GM18507 (cell line): ENCODE results near the gene RPL3.

ENCODE experiments used
- DNase-seq: peaks from one replicate; pipeline ENCODE4 v3.0.0; 2011; ENCODE audit warnings: low read depth; ENCODE audit not compliant: insufficient read length; ENCODE audit errors: extremely low spot score
- FAIRE-seq: peaks from 2 replicates; lab custom pipeline; 2011; peaks lifted over from hg19 to GRCh38; lab: Jason Lieb, UNC

RPL3 gene

GRCh38 chr22:39289975-39290720 lies 29.3 kb downstream of the RPL3 start:
- DNase-seq: no peak
- FAIRE-seq: no peak

DNA sequence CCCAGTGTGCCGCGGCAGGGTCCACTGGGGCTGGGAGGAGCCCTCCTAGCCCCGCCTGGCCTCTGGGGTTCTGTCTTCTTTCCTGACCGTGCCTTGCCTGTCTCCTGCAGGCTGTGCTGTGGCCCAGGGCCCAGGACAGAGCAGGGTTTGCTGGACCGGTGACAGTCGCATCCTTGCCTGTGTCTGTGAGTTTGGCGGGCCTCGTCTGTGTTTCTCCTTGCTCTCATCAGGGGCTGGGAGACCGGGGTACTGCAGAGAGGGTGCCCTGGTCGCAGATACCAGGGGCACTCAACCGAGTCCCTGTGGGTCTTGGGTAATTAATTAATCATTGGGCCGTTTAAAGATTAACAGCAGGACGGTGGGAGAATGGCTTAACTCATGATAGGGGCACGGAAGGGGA lies 29.9 kb downstream of the RPL3 start:
- DNase-seq (no peak), FAIRE-seq (no peak)

DNA sequence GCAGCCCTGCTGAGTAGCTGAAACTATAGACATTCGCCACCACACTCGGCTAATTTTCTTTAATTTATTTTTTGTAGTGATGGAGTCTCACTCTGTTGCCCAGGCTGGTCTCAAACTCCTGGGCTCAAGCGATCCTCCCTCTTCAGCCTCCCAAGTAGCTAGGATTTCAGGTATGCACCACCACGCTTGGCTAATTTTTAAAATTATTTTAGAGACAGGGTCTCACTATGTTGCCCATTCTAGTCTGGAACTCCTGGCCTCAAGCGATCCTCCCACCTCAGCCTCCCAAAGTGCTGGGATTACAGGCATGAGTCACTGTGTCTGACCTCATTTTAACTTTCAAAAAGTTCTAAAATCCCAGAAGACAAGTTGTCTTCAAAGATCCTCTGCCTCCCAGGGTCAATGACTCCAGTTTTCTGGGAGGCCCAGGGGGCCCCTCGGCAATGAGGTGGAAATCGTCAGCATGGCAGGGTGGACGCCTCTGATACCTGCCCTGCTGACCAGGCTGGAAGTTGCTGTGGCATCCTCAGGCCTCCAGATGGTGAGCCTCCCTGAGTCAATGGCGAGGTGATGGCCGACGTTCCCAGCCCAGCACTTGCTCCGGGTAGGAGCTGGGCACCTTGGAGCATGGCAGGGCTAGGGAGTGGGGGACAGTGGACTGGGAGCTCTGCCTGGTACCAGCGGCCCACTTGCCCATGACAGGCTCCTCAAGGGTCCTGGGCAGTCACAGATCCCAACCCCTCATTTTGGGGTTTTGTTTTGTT lies 31.1 kb downstream of the RPL3 start:
- FAIRE-seq (no peak), DNase-seq (no peak)

DNA sequence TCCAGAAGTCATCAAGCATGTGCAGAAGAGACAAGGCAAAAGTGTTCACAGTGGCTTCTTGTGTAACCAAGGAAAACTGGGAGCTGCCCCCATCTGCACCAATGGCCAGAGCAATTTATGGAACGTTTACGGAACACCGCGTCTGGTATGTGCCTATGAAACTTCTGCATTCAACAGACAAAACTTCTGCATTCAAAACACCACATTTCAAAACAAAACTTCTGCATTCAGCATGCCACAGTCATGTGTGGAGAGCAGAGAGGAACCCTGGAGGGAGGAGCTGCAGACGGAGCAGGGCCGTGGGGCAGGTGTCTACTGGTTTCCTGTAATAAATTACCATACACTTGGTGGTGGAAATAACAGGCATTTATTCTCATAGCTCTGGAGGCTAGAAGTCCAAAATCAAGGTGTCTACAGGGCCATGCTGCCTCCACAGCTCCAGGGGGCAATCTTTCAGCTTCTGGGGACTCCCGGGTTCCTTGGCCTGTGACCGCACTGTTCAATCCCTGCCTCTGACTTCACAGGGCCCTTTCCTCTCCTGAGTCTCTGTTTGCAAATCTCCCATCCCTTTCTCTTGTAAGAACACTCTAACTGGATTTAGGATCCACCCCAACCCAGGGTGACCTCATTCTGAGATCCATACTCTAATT lies 32.2 kb downstream of the RPL3 start:
- FAIRE-seq (peak; percentile 88), DNase-seq (peak; percentile 47)

DNA sequence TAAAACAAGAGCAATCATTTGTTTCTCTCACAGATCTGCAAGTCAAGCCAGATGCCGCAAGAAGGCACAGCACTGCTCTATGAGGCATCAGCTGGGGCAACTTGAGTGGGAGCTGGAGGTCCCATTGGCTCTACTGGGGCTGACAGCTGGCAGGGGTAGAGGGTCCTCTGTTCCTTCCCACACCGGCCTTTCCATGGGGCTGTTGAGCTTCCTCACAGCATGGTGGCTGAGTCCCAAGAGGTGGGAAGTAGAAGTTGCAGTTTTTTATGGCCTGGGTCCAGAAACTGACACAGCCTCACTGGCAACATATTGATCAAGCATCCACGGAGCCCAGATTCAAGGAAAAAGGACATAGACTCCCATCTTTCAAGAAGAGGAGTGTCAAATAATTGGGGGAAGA lies 34.4 kb downstream of the RPL3 start:
- FAIRE-seq: no peak
- no peak for DNase-seq

DNA sequence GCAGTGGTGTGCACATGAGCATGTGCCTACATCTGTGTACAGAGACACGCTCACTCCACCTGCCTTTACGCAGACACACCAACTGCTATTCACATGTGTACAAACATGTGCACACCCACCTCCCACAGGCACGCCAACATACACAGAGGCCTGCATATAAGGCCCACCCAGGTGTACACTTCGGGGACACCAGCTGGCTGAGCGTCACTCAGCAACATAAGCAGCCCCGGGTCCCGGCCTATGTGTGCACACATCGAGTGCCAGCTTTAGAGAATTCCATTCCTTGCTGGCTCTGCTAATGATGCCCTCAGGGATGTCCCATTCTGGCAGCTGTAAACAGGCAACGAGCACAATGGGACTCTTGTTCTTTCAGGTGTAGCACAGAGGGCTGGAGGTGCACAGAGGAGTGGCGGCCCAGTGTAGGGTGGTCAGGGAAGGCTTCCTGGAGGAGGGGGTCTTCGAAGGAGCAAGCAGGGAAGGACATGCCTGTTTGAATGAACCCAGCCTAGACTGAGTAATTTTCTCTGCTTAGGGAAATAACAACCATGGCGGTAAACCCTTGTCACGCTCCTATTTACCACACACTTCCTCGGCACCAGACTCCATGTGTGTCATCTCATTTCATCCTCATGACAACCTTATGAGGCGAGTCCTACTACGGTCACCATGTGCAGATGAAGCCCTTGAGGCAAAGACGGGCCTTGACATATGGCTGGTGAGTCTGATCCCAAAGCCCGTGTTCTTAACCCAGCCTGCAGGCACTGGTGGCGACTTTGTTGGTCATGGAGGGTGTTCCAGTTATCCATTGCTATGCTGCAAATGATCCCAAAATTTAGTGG lies 35.1 kb downstream of the RPL3 start:
- DNase-seq (no peak), FAIRE-seq (no peak)

DNA sequence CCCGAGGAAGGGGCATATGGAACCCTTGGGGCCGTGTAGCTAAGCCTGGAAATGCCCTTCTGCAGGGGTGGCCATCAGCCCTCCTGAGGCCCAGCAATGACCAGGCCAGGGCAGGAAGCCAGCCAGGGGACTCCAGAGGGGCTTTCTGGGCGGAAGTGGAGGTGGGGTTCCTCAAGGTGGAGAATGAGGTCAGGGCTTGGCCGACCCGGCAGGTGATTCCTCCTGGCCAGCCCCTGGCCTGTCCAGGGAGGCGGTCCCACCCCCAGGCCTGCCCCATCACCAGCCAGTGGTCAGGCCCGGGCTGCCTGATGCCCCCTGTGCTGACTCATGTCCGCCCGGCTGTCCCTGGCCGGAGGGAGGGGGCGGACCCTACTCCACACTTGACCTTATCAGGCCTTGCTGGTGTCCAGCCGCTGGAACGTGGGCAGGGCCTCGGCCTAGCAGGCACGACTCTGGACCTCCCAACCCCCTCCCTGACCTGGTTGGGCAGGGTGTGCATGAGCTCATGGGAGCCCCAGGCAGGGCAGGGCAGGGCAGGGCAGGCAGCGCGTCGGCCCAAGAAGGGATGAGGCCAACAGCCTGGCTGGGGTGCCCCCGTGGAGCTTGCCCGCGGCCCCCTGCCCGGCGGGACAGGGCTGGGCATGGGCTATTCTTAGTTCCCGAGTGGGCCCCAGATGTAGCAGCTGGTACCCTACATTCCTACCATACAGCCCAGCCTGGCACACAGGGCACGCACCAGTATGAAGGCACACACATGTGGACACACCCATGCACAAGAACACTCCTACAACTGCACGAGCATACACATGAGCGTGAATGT lies 35.9 kb downstream of the RPL3 start:
- DNase-seq (no peak), FAIRE-seq (no peak)

GRCh38 chr22:39282645-39283321 lies 36.6 kb downstream of the RPL3 start:
- FAIRE-seq: no peak
- no peak for DNase-seq

- FAIRE-seq (no peak), DNase-seq (no peak)
These were observed 38.3 kb downstream of the RPL3 start for GRCh38 chr22:39281126-39281525.

DNA sequence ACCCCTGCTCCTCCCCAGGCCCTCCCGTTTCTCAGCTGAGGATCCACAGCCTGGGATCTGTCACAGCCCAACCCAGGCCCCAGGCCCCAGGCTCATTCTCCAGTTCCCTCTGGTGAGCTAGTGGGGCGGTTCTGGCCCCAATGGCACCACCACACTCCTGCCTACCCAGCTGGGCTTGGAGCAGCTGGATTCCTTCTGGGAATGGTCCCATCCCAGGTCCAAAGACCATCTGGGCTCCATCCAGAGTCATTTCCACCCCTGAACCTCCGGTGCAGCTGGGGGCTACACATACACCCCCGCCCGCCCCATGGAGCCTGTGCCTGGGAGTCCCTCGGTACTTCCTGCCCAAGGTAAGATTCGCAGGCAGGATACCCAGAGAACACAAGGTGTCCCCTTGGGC lies 39.2 kb downstream of the RPL3 start:
- DNase-seq (no peak), FAIRE-seq (no peak)

DNA sequence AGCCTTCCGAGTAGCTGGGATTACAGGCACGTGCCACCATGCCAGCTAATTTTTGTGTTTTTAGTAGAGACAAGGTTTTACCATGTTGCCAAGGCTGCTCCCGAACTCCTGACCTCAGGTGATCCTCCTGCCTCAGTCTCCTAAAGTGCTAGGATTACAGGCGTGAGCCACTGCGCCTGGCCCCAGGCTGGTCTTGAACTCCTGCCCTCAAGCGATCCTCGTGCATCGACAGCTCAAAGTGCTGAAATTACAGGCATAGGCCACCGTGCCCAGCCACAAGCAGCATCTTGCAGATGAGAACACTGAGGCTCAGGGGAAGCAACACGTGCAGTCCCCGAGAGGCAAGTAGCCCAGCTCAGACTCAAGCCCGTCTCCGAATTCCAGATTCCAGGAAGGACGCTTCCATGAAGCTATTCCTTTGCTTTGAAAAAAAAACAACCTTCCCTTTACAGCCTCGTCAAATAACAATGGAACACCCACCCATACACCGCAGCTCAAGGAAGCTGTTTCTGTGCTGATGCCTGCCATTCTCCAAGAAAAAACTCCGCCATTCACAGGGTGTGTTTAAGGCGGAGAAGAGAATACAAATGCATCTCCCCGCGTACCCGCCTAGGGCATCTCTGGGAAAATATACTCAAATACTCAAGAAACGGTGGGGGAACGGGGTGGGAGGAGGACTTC lies 40.1 kb downstream of the RPL3 start:
- DNase-seq: no peak
- no peak for FAIRE-seq

GRCh38 chr22:39278040-39278439 lies 41.4 kb downstream of the RPL3 start:
- DNase-seq (no peak), FAIRE-seq (no peak)

- FAIRE-seq (peak; percentile 47), DNase-seq (no peak)
These were observed 42.2 kb downstream of the RPL3 start for GRCh38 chr22:39277142-39277607.

DNA sequence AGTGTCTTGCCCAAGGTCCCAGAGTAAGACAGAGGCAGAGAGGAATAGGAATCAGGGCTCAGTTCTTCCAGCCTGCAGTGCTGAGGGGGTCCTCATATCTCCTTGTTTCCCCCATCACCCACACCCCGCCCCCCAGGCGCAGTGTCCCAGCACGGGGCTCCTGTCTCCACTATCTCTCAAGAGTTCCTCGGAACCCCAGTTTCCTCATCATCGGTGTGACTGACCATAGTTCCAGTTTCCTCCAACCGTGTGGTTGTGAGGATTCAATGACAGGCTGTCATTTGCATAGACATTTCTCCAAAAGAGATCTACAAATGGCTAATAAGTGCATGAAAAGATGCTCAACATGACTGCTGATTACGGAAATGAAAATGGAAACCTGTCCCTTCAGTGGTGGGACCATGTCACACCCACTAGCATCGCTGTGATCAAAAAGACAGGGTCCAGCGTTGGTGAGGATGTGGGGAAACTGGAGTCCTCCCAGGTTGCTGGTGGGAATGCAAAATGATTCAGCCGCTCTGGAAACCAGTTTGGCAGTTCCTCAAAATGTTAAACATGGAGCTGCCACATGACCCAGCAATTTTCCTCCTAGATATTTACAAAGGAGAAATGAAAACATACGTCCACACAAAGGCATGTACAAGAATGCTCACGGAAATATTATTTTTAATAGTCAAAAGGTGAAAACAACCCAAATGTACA lies 42.8 kb downstream of the RPL3 start:
- FAIRE-seq (no peak), DNase-seq (no peak)

GRCh38 chr22:39275814-39276439 lies 43.5 kb downstream of the RPL3 start:
- no peak for FAIRE-seq
- DNase-seq: no peak

- FAIRE-seq: no peak
These were observed 45.2 kb downstream of the RPL3 start for GRCh38 chr22:39273950-39274887.

More at GRCh38 chr22:39273950-39274887, 45.2 kb downstream of the RPL3 start:
- DNase-seq: no peak
